Ascending aorta (tissue), 2 donors: Measurements from ENCODE around the gene UBA3. TPM values are rescaled to one million over a fixed set of nuclear protein-coding genes. Genes with fewer than 3 reads are reported as not detected.

Experiments used
- DNase-seq, 2 donors: peaks; one replicate each; pipeline ENCODE4 v3.0.0-alpha.2; 2019; ENCODE audit warnings: low spot score in 2 of 2
- H3K27ac ChIP-seq, 2 donors: fragments of 200-600 bp; sonication (generic); one replicate each; pipeline ENCODE4 v1.5.1; 2016 to 2017; ENCODE audit warnings: mild to moderate bottlenecking in 1 of 2
- H3K27me3 ChIP-seq: fragments of 200-600 bp; sonication (generic); one replicate; pipeline ENCODE4 v1.5.1; 2017
- H3K36me3 ChIP-seq, 2 donors: fragments of 200-600 bp; sonication (generic); one replicate each; pipeline ENCODE4 v1.5.1; 2016
- H3K4me1 ChIP-seq, 2 donors: fragments of 200-600 bp; sonication (generic); one replicate each; pipeline ENCODE4 v1.5.1; 2016 to 2017; ENCODE audit warnings: mild to moderate bottlenecking in 1 of 2
- H3K4me3 ChIP-seq, 2 donors: fragments of 200-600 bp; sonication (generic); one replicate each; pipeline ENCODE4 v1.5.1; 2016 to 2017; ENCODE audit warnings: mild to moderate bottlenecking in 1 of 2
- H3K9me3 ChIP-seq, 2 donors: fragments of 200-600 bp; sonication (generic); one replicate each; pipeline ENCODE4 v1.5.1; 2016
- intact Hi-C: fragments of 100-400 bp; cut with DNase I; formaldehyde crosslinking; loops from one replicate; pipeline ENCODE4 v1.15.1; 2023
- total RNA-seq: library from RNA; depleted of rRNA; stranded (reverse); fragments of >200 nt; gene quantifications from one replicate; pipeline ENCODE4 v1.1.0, GENCODE V29; 2016
- TF ChIP-seq, protein P1 (sequence below), 3 experiments: fragments of 200-600 bp in 2 of 3; fragments of 450-650 bp in 1 of 3; sonication (generic) in 2 of 3; IDR thresholded peaks; one replicate each; pipeline ENCODE4 v1.5.1; 2016 to 2019; ENCODE audit warnings: antibody characterized with exemption in 3 of 3, mild to moderate bottlenecking in 1 of 3, moderate library complexity in 1 of 3

The UBA3 gene
- total RNA-seq, 1 donor from 2014 or later, result 18.2 TPM

DNA sequence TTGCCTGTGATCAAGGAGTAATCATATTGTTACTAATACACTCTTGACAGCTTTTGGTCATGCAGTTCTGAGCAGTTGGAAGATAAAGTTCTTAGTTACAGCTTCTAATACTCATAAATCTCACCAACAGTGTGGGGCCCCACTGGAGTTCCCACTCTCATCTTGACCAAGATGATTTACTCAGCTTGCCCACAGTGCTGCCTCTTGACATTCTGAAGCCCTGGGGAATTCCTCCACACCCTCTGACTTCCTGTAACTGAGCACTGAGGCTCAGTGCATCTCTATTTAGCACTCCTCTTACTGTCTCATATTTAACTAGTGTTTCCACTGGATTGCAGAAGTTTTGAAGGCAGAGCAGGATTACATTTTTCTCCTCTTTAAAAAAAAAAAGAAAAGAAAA lies 2.6 kb upstream of the UBA3 start:
- DNase-seq, result no peak
- intact Hi-C loops, result no loop called here
- H3K4me1 ChIP-seq, result peaks cover 17 to 41% of the 10 kb centered on the region in 2 donors
- no peaks in the 10 kb centered on the region for H3K36me3 ChIP-seq
- no peak overlapping the region for H3K4me3 ChIP-seq
- H3K9me3 ChIP-seq, result no peaks in the 10 kb centered on the region
- peak overlapping the region; percentile 62 to 94 for H3K27ac ChIP-seq
- H3K27me3 ChIP-seq, result no peaks in the 10 kb centered on the region
- TF ChIP-seq, protein P1, sequence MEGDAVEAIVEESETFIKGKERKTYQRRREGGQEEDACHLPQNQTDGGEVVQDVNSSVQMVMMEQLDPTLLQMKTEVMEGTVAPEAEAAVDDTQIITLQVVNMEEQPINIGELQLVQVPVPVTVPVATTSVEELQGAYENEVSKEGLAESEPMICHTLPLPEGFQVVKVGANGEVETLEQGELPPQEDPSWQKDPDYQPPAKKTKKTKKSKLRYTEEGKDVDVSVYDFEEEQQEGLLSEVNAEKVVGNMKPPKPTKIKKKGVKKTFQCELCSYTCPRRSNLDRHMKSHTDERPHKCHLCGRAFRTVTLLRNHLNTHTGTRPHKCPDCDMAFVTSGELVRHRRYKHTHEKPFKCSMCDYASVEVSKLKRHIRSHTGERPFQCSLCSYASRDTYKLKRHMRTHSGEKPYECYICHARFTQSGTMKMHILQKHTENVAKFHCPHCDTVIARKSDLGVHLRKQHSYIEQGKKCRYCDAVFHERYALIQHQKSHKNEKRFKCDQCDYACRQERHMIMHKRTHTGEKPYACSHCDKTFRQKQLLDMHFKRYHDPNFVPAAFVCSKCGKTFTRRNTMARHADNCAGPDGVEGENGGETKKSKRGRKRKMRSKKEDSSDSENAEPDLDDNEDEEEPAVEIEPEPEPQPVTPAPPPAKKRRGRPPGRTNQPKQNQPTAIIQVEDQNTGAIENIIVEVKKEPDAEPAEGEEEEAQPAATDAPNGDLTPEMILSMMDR (IDR thresholded peaks at IDR 0.05), result no peak

DNA sequence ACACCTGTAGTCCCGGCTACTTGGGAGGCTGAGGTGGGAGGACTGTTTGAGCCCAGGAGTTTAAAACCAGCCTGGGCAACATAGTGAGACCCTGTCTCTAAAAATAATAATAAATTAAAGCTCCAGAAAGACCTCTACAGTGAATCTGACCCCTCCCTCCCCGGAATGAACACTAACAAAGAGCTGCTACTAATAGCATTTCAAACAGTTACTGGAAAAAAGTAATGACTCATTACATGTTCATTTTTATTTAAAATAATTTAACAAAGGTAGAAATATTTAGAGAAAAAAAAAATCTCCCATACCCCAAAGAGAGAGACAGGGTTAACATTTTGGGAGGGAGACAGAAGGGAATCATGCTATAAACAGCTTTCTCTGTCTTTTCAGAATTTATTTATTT lies 2.2 kb upstream of the UBA3 start:
- Histone ChIP-seq H3K4me1 (peaks cover 16 to 38% of the 10 kb centered on the region in 2 donors), H3K4me3 (no peak overlapping the region), H3K27ac (peak overlapping the region; percentile 62 to 94), H3K36me3 (no peaks in the 10 kb centered on the region), H3K9me3 (no peaks in the 10 kb centered on the region), H3K27me3 (no peaks in the 10 kb centered on the region)
- intact Hi-C loops, result no loop called here
- TF ChIP-seq, protein P1 (IDR thresholded peaks at IDR 0.05), result no peak
- no peak for DNase-seq

DNA sequence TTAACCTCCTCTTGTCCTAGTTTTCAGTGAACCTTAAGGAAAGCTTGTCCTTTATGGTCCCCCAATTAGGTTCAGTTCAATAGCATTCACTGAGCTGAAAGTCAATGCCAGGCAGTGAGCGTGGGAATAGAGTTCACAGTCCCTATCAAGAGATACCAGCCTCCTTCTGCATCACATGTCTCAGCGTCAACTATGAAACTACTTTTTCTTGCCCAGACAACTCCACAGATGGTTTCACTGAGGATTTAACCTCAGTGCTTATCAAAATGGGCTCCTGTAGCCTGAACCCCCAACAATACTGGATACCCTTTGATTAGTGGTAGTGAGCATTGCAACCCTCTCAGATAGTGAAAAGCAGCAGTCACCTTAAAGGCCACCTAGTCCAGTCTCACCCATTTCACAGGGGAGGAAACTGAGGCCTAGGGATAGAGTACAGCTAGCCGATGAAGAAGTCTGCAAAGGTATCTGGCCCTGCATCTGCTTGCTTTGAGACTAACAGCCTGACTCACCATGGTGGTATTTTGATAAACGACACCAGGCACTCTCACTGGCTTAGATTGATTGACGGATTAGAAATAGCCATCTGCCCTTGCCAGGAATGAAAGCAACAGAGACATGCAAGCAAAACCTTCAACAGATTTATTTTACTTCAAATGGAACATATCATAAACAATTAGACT lies 1.6 kb upstream of the UBA3 start:
- Histone ChIP-seq H3K9me3 (no peaks in the 10 kb centered on the region), H3K27me3 (no peaks in the 10 kb centered on the region), H3K4me1 (peaks cover 10 to 32% of the 10 kb centered on the region in 2 donors), H3K36me3 (no peaks in the 10 kb centered on the region), H3K4me3 (no peak overlapping the region), H3K27ac (peak overlapping the region in 1 of 2 donors; percentile 94)
- DNase-seq, result no peak
- intact Hi-C loops, result no loop called here
- TF ChIP-seq, protein P1 (IDR thresholded peaks at IDR 0.05), result no peak

DNA sequence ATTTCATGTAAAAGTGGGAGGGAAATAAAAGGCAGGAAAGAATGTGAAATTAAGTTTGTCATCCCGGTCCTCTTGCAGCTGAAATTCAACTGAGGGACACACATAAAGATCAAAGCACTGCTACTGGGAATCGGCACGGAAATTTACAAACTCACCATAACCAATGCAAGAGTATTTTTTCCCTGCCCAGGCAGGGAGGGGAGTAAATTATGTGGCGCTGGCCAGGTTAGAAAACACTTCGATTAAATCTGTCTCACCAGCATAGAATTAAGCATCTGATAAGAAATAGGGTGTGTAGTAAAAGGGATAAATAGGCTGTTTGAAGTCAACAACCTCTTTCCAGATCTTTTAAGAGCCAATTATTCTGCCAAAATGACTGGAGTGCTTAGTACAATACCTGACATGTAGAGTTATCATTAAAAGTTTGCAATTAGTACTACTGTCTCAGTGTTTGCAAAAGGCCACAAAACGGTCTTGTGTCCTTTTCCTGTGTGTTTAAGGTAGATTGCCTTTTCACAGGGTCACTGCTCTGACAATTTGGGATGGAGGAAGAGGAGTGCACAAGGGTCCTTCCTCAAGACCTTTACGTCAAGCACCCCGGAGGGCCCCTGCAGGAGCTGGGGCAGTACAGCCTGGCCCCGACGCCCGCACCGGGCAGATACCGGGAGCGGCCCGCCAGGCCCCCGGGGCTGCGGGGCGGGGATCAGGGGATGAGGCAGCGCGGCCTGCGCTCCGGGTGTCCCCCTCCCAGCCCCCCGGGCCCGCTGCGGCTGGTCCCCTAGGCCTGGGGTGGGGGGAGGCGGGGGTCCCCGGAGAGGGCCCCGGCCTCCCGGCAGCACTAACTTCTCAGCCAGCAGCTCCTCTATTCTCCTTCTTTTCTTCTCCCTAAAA lies 651 bp downstream of the UBA3 start:
- intact Hi-C loops, result loop anchor here (1.0 kb wide), 2 partner anchors 27 to 66 kb away; partner anchors contain the start of genes EOGT and TMF1
- no peak for DNase-seq
- H3K4me1 ChIP-seq, result peaks cover 10 to 32% of the 10 kb centered on the region in 2 donors
- H3K27me3 ChIP-seq, result no peaks in the 10 kb centered on the region
- peak overlapping the region; percentile 75 to 78 for H3K27ac ChIP-seq
- peaks cover 0 to 6% of the 10 kb centered on the region in 2 donors for H3K36me3 ChIP-seq
- no peaks in the 10 kb centered on the region for H3K9me3 ChIP-seq
- TF ChIP-seq, protein P1 (IDR thresholded peaks at IDR 0.05), result no peak
- peak overlapping the region; percentile 71 to 93 for H3K4me3 ChIP-seq

DNA sequence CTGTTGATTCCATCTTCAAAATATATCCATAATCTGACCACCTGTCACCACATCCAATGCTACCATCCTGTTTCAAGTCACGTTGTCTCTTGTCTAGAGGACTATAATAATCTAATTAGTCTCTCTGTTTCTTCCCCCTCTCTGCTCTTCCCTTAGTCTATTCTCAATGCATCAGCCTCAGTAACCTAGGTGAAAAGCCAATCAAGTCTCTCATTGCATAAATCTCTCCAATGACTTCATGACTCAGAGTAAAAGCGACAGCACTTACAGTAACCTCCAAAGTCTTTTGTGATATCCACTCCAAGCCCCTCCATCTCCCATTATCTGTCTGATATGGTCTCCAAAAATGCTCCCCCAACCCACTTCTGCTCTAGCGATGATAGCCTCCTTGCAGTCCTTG lies 7.2 kb downstream of the UBA3 start:
- no peak for DNase-seq
- intact Hi-C loops, result no loop called here
- no peaks in the 10 kb centered on the region for H3K9me3 ChIP-seq
- TF ChIP-seq, protein P1 (IDR thresholded peaks at IDR 0.05), result no peak
- H3K4me1 ChIP-seq, result no peaks in the 10 kb centered on the region
- no peak overlapping the region for H3K27ac ChIP-seq
- no peaks in the 10 kb centered on the region for H3K27me3 ChIP-seq
- H3K36me3 ChIP-seq, result peaks cover 0 to 22% of the 10 kb centered on the region in 2 donors
- H3K4me3 ChIP-seq, result no peak overlapping the region
